ENCODE results near the gene SPATS1. TPM values are rescaled to one million over a fixed set of nuclear protein-coding genes. Genes with fewer than 3 reads are reported as not detected.
"Not testable (repeated sequence)": the region's sequence is repeated elsewhere in the genome, so short reads cannot be mapped to it uniquely, and the experiment has no call there.

The SPATS1 gene
- total and polyA plus RNA-seq, 2 of the 4 experiments (the other 2 are of a cell fraction), result not detected

DNA sequence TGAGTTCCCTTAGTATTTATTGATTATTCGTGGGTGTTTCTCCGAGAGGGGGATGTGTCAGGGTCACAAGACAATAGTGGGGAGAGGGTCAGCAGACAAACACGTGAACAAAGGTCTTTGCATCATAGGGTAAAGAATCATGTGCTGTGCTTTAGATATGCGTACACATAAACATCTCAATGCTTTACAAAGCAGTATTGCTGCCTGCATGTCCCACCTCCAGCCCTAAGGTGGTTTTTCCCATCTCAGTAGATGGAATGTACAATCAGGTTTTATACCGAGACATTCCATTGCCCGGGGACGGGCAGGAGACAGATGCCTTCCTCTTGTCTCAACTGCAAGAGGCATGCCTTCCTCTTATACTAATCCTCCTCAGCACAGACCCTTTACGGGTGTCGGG lies 14.2 kb upstream of the SPATS1 start:
- H3K27ac ChIP-seq (ENCODE audit: insufficient read depth, low read length); H3K56ac ChIP-seq (ENCODE audit: extremely low read depth, insufficient read depth, low read length); DNase-seq; H3K23ac ChIP-seq (ENCODE audit: low read depth, low read length); H4K91ac ChIP-seq (ENCODE audit: insufficient read depth, low read depth, low read length); H2BK15ac ChIP-seq (ENCODE audit: low read depth, low read length); H3K36me3 ChIP-seq (ENCODE audit: control insufficient read depth, insufficient read depth, low read length); H2BK20ac ChIP-seq (ENCODE audit: low read depth, low read length); BruUV-seq (replicated peaks); H2BK5ac ChIP-seq (ENCODE audit: low read depth, low read length, poor library complexity, severe bottlenecking); H3K4ac ChIP-seq (ENCODE audit: low read depth, low read length); H3K4me1 ChIP-seq (ENCODE audit: control insufficient read depth, insufficient read depth, low read length); H3K9ac ChIP-seq (ENCODE audit: low read depth, low read length); H4K8ac ChIP-seq (ENCODE audit: low read depth in 2 of 2, low read length in 2 of 2); H4K5ac ChIP-seq (ENCODE audit: low read depth, low read length); in situ Hi-C loops (cut with MboI; ENCODE audit: low sequenced_read_pairs); H2AFZ ChIP-seq (replicated peaks; ENCODE audit: low read length, poor library complexity); dilution Hi-C loops (cut with HindIII; ENCODE audit: low sequenced_read_pairs, unreplicated experiment); H3K14ac ChIP-seq (replicated peaks; ENCODE audit: low read depth, low read length); H3K79me1 ChIP-seq (ENCODE audit: low read depth in 1 of 2, low read length in 2 of 2); H4K20me1 ChIP-seq (ENCODE audit: insufficient read depth, low read length); H2AK9ac ChIP-seq (replicated peaks; ENCODE audit: low read depth, low read length, poor library complexity); H3K4me2 ChIP-seq (ENCODE audit: low read depth, low read length); intact Hi-C loops (cut with micrococcal nuclease); H3K18ac ChIP-seq (ENCODE audit: low read depth, low read length); ATAC-seq (ENCODE audit: low read depth); H3K9me1 ChIP-seq (ENCODE audit: insufficient read depth, low read length); H3K4me3 ChIP-seq (ENCODE audit: insufficient read depth, low read depth, low read length); H3K9me3 ChIP-seq (ENCODE audit: control insufficient read depth, insufficient read depth, low read length); H2AK5ac ChIP-seq (ENCODE audit: low read depth, low read length); POLR2A ChIA-PET (ENCODE audit: unreplicated experiment); H2BK120ac ChIP-seq (ENCODE audit: low read depth, low read length): not testable (repeated sequence)
- CTCF ChIA-PET, result interaction anchor here (1.4 kb wide), 1 partner anchor 15 kb away, joined by 3 read pairs; the partner anchor contains the start of gene AARS2
- no CpG with 5 or more reads among the region's 9 CpGs for WGBS, 2 experiments (ENCODE audit: extremely low coverage in 2 of 2, insufficient read length in 1 of 2)
- H3K27me3 ChIP-seq (ENCODE audit: control insufficient read depth, insufficient read depth, low read length), result peaks cover 51% of the 10 kb centered on the region
